GM04504 (cell line): ENCODE data around the gene LRIG1.

Source experiments
- DNase-seq: peaks from one replicate; pipeline ENCODE4 v3.0.0-alpha.2; 2012; ENCODE audit warnings: low read depth

Gene LRIG1

GRCh38 chr3:66383023-66383422 lies 117.8 kb downstream of the LRIG1 start:
- DNase-seq = no peak

- no peak for DNase-seq
Measured at GRCh38 chr3:66382142-66382541, 118.7 kb downstream of the LRIG1 start.

DNA sequence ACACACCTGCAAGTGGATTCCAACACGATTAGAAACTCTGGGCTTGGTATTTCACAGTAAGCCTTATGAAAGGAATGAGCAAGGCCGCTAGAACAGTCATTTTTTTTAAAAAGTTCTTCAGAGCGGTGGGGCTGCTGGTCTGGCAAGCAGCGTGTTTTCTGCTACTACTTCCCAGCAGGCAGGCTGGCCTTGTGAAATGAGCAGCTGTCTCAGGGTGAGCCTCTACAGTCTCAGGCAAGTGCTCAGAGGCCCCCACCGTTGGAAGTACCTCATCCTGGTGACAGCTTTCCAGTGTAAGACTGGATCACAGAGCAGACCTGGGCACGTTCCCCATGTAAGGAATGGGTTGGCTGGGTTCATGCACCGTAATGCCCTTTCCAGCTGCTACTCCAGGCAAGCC lies 119.2 kb downstream of the LRIG1 start:
- no peak for DNase-seq

- DNase-seq = no peak
Measured at GRCh38 chr3:66380200-66380932, 120.5 kb downstream of the LRIG1 start.

DNA sequence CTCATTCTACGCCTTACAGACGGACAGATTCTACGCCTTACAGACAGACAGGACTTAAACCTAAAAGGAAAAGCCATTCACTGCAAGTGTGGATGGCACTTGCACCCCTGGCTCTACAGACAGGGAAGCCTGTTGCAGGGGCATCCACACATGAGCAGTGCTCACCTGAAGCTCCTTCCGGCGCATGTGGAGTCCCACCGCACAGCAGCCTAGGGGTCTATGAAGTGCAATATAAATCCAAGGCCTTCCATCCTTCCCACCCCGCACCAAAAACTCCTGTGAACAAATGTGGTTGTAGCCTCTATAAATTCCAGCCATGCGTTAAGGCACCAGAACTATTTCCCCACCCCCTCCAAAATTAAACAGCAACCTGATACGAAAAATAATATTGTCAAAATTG lies 121.3 kb downstream of the LRIG1 start:
- no peak for DNase-seq

- DNase-seq = no peak
Measured at GRCh38 chr3:66378256-66378655, 122.6 kb downstream of the LRIG1 start.

- no peak for DNase-seq
Measured at GRCh38 chr3:66377800-66378199, 123.0 kb downstream of the LRIG1 start.

GRCh38 chr3:66376568-66376967 lies 124.3 kb downstream of the LRIG1 start:
- DNase-seq = no peak

DNA sequence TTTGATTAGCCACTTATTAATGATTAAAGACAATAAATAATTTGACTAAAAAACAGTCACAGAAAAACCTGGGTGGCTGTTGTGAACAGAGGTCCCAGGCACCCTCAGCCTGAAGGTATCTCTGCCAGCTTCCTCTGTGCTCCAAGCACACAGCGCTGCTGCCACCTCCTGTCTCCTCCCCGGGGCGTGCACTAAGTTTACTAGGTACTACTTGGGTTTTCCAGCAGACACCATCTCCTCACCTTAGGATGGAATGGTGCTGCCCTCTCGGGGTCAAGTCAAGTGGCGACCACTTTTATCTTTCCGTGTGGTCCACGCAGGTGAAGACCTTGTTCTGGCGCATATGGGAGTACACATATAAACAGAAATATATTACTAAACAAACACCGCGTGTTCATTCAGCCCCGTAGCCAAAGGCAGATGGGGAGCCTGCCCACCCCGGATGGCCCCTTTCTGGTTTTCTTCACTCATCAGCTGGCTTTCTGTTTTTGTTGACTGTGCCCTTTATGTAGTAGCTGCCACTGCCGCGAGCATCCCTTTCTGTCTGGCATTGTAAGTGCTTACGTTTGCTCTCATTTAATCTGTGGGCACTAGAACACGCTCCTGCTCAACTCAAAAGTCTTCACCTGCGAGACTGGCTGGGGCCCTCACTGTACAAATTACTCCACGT lies 128.0 kb downstream of the LRIG1 start:
- DNase-seq = no peak

GRCh38 chr3:66371432-66371831 lies 129.4 kb downstream of the LRIG1 start:
- no peak for DNase-seq

DNA sequence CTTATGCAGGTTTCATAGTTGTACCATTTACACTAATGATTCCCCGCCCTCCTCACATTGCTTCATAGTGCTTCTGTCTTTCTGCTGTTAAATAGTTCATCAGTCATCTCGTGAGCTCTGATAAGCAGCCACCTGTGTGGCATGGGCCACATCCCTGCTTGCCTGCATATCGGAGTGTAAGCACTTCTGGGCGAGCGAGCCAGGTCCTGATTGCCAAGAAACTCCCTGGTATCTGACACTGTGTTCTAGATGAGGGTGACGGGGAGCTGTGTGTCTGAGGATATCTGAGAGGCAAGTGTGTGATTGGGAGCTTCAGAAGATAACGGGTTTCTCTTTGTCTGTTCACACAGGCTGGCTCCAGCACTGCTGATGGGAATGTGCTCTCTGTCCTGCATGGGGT lies 130.6 kb downstream of the LRIG1 start:
- no peak for DNase-seq

DNA sequence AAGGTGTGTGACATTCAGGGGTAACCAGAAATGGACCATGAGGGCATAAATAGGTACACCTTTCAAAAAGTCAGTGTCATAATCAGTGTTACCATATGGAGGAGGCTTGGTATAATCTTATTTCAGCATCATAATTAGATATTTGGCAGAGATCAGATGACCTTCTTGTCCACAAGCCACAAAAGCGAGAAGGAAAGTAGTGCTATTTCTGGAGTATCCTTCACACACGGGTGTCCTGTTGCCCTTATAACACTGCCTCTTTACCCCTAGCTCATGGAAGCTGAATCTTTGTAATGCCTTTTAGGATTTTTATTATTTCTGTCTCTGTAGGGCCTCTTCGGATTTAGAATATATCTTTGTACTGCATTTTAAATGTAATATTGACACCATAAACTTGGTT lies 132.8 kb downstream of the LRIG1 start:
- no peak for DNase-seq

DNA sequence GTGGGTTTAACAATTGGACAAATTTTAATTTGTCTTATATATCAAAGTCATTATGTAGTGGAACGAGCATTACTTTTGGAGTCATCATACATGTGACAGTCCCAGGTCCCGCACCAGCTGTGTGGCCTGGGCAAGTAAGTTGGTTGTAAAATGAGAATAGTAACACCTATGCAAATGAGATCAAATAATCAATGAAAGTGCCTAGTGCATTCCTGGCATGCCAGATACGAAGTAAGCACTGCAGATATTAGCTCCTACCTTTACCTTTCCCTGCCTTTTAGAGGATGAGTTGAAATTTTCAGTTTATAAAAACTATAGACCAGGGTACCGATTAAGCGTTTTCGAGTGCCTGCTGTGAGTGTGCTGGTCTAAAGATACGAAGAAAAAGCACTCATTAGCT lies 134.1 kb downstream of the LRIG1 start:
- no peak for DNase-seq

DNA sequence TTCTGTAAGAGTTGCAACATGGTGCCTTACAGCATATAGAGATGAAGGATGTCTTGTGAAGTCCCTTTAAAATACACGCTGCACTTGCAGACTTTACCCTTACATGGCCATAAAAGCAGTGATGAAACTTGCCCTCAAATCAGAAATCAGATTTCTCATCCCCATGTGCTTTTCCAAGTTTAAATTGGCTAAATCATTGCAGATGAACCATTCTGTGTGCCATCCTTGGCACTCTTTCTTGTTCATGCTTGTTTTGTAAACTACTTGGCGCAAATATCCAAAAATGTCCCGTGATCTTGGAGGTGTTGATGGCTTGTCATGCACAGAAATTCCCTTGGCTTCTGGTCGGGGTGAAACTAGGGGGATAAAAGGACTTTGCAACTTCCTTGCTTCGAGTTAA lies 135.7 kb downstream of the LRIG1 start:
- DNase-seq = no peak

DNA sequence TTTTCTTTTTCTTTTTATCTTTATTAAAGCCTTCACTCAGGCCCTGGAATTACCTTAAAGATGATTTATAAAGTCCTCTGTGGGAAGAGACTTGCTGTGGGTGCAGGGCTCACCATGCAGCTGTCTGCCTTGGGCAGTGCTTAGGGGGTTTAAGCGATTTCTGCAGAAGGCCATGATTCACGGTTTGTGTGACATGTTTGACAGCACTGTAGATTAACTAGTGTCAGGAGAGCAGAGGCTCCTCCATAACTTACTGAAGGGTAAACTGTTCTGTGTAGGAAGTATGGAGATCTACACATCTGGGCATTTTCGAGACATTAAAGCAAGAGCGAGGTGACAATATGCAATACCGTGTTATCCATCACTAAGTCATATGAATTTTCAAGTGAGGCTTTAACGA lies 137.7 kb downstream of the LRIG1 start:
- no peak for DNase-seq

- DNase-seq = no peak
Measured at GRCh38 chr3:66362541-66362941, 138.3 kb downstream of the LRIG1 start.

GRCh38 chr3:66361356-66361755 lies 139.5 kb downstream of the LRIG1 start:
- DNase-seq = no peak

- DNase-seq = no peak
Measured at GRCh38 chr3:66355997-66356396, 144.8 kb downstream of the LRIG1 start.

- DNase-seq = no peak
Measured at GRCh38 chr3:66355394-66355793, 145.4 kb downstream of the LRIG1 start.

- DNase-seq = no peak
Measured at GRCh38 chr3:66354001-66354400, 146.8 kb downstream of the LRIG1 start.

GRCh38 chr3:66353530-66353929 lies 147.3 kb downstream of the LRIG1 start:
- no peak for DNase-seq

- DNase-seq = no peak
Measured at GRCh38 chr3:66353039-66353438, 147.8 kb downstream of the LRIG1 start.

DNA sequence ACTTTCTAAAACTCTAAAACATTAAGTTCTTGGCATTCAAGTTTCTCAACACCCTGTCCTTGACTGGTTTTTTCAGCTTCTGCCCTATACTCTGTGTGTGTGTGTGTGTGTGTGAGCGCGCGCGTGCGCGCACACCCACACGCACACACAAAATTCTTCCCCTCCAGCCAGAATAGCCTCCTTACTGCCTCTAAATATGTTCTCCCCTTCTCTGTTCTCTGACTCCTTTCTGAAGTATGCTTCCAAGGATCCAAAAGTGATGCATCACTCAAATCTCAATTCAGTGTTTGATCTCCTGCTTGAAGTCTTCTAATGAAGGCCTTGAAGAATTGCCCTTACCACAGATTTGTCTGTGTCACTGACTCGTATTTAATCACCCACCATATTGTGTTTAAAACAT lies 150.2 kb downstream of the LRIG1 start:
- DNase-seq = no peak

- no peak for DNase-seq
Measured at GRCh38 chr3:66348704-66349103, 152.1 kb downstream of the LRIG1 start.
